ENCODE data around the gene HLA-G. TPM values are rescaled to one million over a fixed set of nuclear protein-coding genes. Genes with fewer than 3 reads are reported as not detected.

The HLA-G gene
- total RNA-seq, 1 donor from 2014 or later = 0.41 TPM

- no peaks in the 10 kb centered on the region for H3K9me3 Mint-ChIP-seq (ENCODE audit: unreplicated experiment)
- peak overlapping the region; percentile 64 for H3K4me3 Mint-ChIP-seq (ENCODE audit: unreplicated experiment)
- no peak for DNase-seq (ENCODE audit: low spot score)
Observed at GRCh38 chr6:29791786-29792122, 35.9 kb upstream of the HLA-G start.

DNA sequence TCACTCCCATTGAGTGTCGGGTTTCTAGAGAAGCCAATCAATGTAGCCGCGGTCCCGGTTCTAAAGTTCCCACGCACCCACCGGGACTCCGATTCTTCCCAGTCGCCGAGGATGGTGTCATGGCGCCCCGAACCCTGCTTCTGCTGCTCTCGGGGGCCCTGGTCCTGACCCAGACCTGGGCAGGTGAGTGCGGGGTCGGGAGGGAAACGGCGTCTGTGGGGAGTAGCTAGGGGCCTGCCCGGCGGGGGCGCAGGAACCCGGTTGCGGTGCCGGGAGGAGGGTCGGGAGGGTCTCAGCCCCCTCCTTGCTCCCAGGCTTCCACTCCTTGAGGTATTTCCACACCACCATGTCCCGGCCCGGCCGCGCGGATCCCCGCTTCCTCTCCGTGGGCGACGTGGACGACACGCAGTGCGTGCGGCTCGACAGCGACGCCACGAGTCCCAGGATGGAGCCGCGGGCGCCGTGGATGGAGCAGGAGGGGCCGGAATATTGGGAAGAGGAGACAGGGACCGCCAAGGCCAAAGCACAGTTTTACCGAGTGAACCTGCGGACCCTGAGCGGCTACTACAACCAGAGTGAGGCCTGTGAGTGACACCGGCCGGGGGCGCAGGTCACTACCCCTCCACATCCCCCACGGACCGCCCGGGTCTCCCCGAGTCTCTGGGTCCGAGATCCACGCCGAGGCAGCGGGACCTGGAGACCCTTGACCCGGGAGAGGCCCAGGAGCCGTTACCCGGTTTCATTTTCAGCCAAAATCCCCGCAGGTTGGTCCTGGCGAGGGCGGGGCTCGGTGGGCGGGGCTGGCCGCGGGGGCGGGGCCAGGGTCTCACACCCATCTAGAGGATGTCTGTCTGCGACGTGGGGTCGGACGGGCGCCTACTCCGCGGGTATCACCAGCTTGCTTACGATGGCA is 35.2 kb upstream of the HLA-G start:
- DNase-seq (ENCODE audit: low spot score) = peak; percentile 49
- Mint-ChIP-seq H3K4me3 (ENCODE audit: unreplicated experiment) (peak overlapping the region; percentile 88), H3K36me3 (ENCODE audit: low read depth, unreplicated experiment) (no peaks in the 10 kb centered on the region), H3K9me3 (ENCODE audit: unreplicated experiment) (no peaks in the 10 kb centered on the region), H3K27me3 (ENCODE audit: unreplicated experiment) (peaks cover 9% of the 10 kb centered on the region), H3K27ac (ENCODE audit: unreplicated experiment) (no peak overlapping the region), H3K4me1 (ENCODE audit: unreplicated experiment) (peaks cover 4% of the 10 kb centered on the region)
- no peak for TF ChIP-seq CTCF (IDR thresholded peaks at IDR 0.05; ENCODE audit: unreplicated experiment)

More at GRCh38 chr6:29791786-29792122, 35.9 kb upstream of the HLA-G start:
- Mint-ChIP-seq H3K27me3 (ENCODE audit: unreplicated experiment) (peaks cover 9% of the 10 kb centered on the region), H3K27ac (ENCODE audit: unreplicated experiment) (no peak overlapping the region), H3K36me3 (ENCODE audit: low read depth, unreplicated experiment) (no peaks in the 10 kb centered on the region), H3K4me1 (ENCODE audit: unreplicated experiment) (peaks cover 4% of the 10 kb centered on the region)
- TF ChIP-seq CTCF (IDR thresholded peaks at IDR 0.05; ENCODE audit: unreplicated experiment) = no peak

- TF ChIP-seq CTCF (IDR thresholded peaks at IDR 0.05; ENCODE audit: unreplicated experiment) = no peak
Observed at GRCh38 chr6:29793036-29793356, 34.6 kb upstream of the HLA-G start.

DNA sequence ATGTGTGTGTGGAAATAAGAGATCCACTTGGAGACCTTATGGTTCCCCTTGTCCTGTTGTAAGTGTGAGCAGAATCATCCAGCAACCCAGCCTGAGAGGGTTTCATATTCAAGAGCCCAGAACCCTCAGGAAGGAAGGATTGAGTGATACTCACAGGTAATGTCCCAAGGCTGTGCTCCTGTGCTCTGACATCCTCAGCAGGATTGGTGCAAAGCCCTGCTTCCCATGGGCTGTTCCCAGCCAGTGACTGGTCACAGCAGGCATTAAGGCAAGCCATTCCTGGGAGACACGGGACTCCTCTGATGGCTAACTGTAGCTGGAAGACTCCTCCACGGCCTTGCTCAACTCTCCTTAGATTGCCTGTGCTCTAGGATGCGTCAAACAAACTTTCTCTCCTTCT is 33.8 kb upstream of the HLA-G start:
- H3K9me3 Mint-ChIP-seq (ENCODE audit: unreplicated experiment) = no peaks in the 10 kb centered on the region
- peaks cover 9% of the 10 kb centered on the region for H3K27me3 Mint-ChIP-seq (ENCODE audit: unreplicated experiment)
- H3K27ac Mint-ChIP-seq (ENCODE audit: unreplicated experiment) = no peak overlapping the region
- H3K36me3 Mint-ChIP-seq (ENCODE audit: low read depth, unreplicated experiment) = no peaks in the 10 kb centered on the region
- no peak for TF ChIP-seq CTCF (IDR thresholded peaks at IDR 0.05; ENCODE audit: unreplicated experiment)
- peaks cover 4% of the 10 kb centered on the region for H3K4me1 Mint-ChIP-seq (ENCODE audit: unreplicated experiment)
- no peak for DNase-seq (ENCODE audit: low spot score)
- no peak overlapping the region for H3K4me3 Mint-ChIP-seq (ENCODE audit: unreplicated experiment)

More at GRCh38 chr6:29793036-29793356, 34.6 kb upstream of the HLA-G start:
- Mint-ChIP-seq H3K27ac (ENCODE audit: unreplicated experiment) (no peak overlapping the region), H3K4me3 (ENCODE audit: unreplicated experiment) (peak overlapping the region; percentile 88), H3K4me1 (ENCODE audit: unreplicated experiment) (peaks cover 4% of the 10 kb centered on the region), H3K27me3 (ENCODE audit: unreplicated experiment) (peaks cover 9% of the 10 kb centered on the region), H3K9me3 (ENCODE audit: unreplicated experiment) (no peaks in the 10 kb centered on the region), H3K36me3 (ENCODE audit: low read depth, unreplicated experiment) (no peaks in the 10 kb centered on the region)
- no peak for DNase-seq (ENCODE audit: low spot score)

- peaks cover 7% of the 10 kb centered on the region for H3K27me3 Mint-ChIP-seq (ENCODE audit: unreplicated experiment)
Observed at GRCh38 chr6:29796026-29796425, 31.6 kb upstream of the HLA-G start.

More at GRCh38 chr6:29796026-29796425, 31.6 kb upstream of the HLA-G start:
- H3K9me3 Mint-ChIP-seq (ENCODE audit: unreplicated experiment) = no peaks in the 10 kb centered on the region
- H3K4me1 Mint-ChIP-seq (ENCODE audit: unreplicated experiment) = peaks cover 4% of the 10 kb centered on the region
- no peak overlapping the region for H3K4me3 Mint-ChIP-seq (ENCODE audit: unreplicated experiment)
- no peak for DNase-seq (ENCODE audit: low spot score)
- no peak overlapping the region for H3K27ac Mint-ChIP-seq (ENCODE audit: unreplicated experiment)
- H3K36me3 Mint-ChIP-seq (ENCODE audit: low read depth, unreplicated experiment) = no peaks in the 10 kb centered on the region
- no peak for TF ChIP-seq CTCF (IDR thresholded peaks at IDR 0.05; ENCODE audit: unreplicated experiment)

Measured in endothelial cell (in vitro differentiated cells).